Endodermal cell (in vitro differentiated cells): ENCODE data around the gene CMSS1. TPM values are rescaled to one million over a fixed set of nuclear protein-coding genes. Genes with fewer than 3 reads are reported as not detected.
A peak's percentile ranks its signal among the peaks of the same experiment; 100 is the strongest.

Source experiments
- DNase-seq: peaks from one replicate; pipeline ENCODE4 v3.0.0-alpha.2; 2017
- H3K27ac ChIP-seq: 2 replicates; pipeline ENCODE4 v1.5.1; 2013; ENCODE audit warnings: mild to moderate bottlenecking, low read depth, low read length, moderate library complexity
- H3K27me3 ChIP-seq: 2 replicates; pipeline ENCODE4 v1.6.1; 2013; ENCODE audit warnings: mild to moderate bottlenecking, low read length, moderate library complexity; ENCODE audit not compliant: insufficient read depth, control insufficient read depth, poor library complexity, severe bottlenecking
- H3K36me3 ChIP-seq: 2 replicates; pipeline ENCODE4 v1.7.0; 2013; ENCODE audit warnings: mild to moderate bottlenecking, low read length, moderate library complexity; ENCODE audit not compliant: control insufficient read depth, insufficient read depth
- H3K4me1 ChIP-seq: one replicate; pipeline ENCODE4 v1.7.0; 2013; ENCODE audit warnings: low read length; ENCODE audit not compliant: control insufficient read depth, insufficient read depth
- H3K4me3 ChIP-seq: 2 replicates; pipeline ENCODE4 v1.5.1; 2013; ENCODE audit warnings: mild to moderate bottlenecking, low read length, moderate library complexity
- H3K9ac ChIP-seq: 2 replicates; pipeline ENCODE4 v1.6.1; 2013; ENCODE audit warnings: mild to moderate bottlenecking, low read length, moderate library complexity; ENCODE audit not compliant: poor library complexity, severe bottlenecking; ENCODE audit errors: extremely low read depth
- H3K9me3 ChIP-seq: 2 replicates; pipeline ENCODE4 v1.6.1; 2013; ENCODE audit warnings: mild to moderate bottlenecking, low read length, moderate library complexity; ENCODE audit not compliant: control insufficient read depth
- H3K27ac Mint-ChIP-seq: 2 replicates; pipeline ENCODE4 v1.8.0; 2020; ENCODE audit warnings: mixed read lengths
- H3K27me3 Mint-ChIP-seq: 2 replicates; pipeline ENCODE4 v1.8.0; 2021; ENCODE audit warnings: mild to moderate bottlenecking, mixed read lengths; ENCODE audit not compliant: insufficient read depth
- H3K36me3 Mint-ChIP-seq: 2 replicates; pipeline ENCODE4 v1.8.0; 2020; ENCODE audit warnings: low read depth, mixed read lengths
- H3K4me1 Mint-ChIP-seq: 2 replicates; pipeline ENCODE4 v1.8.0; 2020; ENCODE audit warnings: mixed read lengths
- H3K4me3 Mint-ChIP-seq: 2 replicates; pipeline ENCODE4 v1.8.0; 2020; ENCODE audit warnings: mild to moderate bottlenecking, moderate library complexity, mixed read lengths
- H3K9me3 Mint-ChIP-seq: 2 replicates; pipeline ENCODE4 v1.8.0; 2020; ENCODE audit warnings: mild to moderate bottlenecking, mixed read lengths
- WGBS, 2 experiments: methylation state at CpG; one replicate each; pipeline versions ENCODE4 v1.1.5 to v1.1.7; 2013; ENCODE audit warnings: missing lambda C conversion rate in 2 of 2, mixed read lengths in 1 of 2; ENCODE audit not compliant: insufficient coverage in 1 of 2, insufficient read length in 1 of 2; 5-methylcytosine and 5-hydroxymethylcytosine counted together
- total RNA-seq, 2 donors: library from RNA; stranded (reverse); fragmentation: NEBNext Ultra II Directional in 1 of 2; extraction: Animal tissue kit (Norgen Biotek cat#: 25700) in 1 of 2; gene quantifications; 2 replicates in 1 of 2; 3 replicates in 1 of 2; pipeline ENCODE4 v1.2.1, GENCODE V29; 2021
- TF ChIP-seq, protein P1 (sequence below): fragments of 200-600 bp; sonication (generic); conservative IDR thresholded peaks from 2 replicates; pipeline ENCODE4 v1.5.0; 2021; ENCODE audit warnings: antibody characterized with exemption, mild to moderate bottlenecking

Gene CMSS1
- total RNA-seq, 2 donors from 2014 or later, result 48.5 to 50.8 TPM

DNA sequence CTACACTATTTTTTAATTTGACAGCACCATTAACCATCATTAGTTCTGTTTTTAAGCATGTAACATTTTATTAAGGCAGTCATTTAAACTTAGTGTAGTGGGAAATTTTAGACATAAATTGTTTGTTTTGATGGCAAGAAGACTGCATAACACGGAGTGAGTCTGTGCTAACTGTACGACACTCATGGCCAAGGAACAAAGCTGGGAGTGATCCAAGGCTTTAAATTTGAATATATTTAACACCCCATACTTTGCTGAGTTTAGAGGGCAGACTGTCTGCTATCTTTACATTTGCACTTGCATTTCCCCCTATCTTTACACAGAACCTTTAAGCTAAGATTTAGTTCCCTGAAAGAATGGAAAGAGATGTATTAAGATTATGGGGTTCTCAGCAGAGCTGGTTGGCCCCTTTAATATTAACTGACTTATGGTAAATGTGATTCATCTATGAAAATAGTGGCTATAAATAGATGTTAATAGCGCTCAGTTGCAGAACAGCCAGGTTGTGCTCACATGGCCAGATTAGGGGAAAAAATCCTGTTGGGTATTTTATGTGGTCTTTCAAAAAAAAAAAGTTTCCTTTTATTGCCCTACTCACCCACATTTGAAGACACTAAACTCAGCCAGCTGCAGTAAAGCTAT is 120.7 kb downstream of the CMSS1 start:
- Mint-ChIP-seq H3K27ac (no peak overlapping the region), H3K9me3 (no peaks in the 10 kb centered on the region), H3K4me1 (peaks cover 46% of the 10 kb centered on the region), H3K36me3 (peaks cover 1% of the 10 kb centered on the region), H3K27me3 (no peaks in the 10 kb centered on the region), H3K4me3 (no peak overlapping the region)
- Histone ChIP-seq H3K9ac (no peak overlapping the region), H3K36me3 (no peaks in the 10 kb centered on the region), H3K4me3 (peak overlapping the region; percentile 32), H3K27ac (no peak overlapping the region), H3K4me1 (peaks cover 13% of the 10 kb centered on the region), H3K27me3 (no peaks in the 10 kb centered on the region), H3K9me3 (no peaks in the 10 kb centered on the region)
- TF ChIP-seq, protein P1, sequence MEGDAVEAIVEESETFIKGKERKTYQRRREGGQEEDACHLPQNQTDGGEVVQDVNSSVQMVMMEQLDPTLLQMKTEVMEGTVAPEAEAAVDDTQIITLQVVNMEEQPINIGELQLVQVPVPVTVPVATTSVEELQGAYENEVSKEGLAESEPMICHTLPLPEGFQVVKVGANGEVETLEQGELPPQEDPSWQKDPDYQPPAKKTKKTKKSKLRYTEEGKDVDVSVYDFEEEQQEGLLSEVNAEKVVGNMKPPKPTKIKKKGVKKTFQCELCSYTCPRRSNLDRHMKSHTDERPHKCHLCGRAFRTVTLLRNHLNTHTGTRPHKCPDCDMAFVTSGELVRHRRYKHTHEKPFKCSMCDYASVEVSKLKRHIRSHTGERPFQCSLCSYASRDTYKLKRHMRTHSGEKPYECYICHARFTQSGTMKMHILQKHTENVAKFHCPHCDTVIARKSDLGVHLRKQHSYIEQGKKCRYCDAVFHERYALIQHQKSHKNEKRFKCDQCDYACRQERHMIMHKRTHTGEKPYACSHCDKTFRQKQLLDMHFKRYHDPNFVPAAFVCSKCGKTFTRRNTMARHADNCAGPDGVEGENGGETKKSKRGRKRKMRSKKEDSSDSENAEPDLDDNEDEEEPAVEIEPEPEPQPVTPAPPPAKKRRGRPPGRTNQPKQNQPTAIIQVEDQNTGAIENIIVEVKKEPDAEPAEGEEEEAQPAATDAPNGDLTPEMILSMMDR, result no peak
- no peak for DNase-seq
- 91 to 96% methylated on average over 3 of the region's 3 CpGs for WGBS, 2 experiments

DNA sequence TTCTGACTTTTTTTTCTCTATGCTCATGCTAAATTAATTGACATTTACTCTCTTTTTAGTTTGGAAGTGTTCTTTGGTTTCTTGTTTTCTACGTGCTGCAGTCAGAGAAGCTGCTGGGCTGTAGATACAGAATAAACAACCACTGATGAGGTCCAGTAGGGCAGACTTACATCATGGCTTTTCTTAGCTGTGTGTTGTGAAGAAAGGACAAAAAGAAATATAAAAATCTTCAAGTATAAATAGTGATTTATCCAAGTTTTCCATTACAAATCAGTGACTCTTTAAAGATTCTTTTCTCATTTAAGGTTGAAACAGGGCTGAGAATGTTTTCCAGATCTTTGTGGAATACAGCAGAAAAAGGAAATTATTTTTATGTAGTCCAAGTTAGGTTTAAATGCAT is 122.2 kb downstream of the CMSS1 start:
- DNase-seq, result no peak
- H3K9me3 ChIP-seq, result no peaks in the 10 kb centered on the region
- Mint-ChIP-seq H3K4me3 (no peak overlapping the region), H3K27me3 (no peaks in the 10 kb centered on the region), H3K4me1 (peaks cover 45% of the 10 kb centered on the region), H3K36me3 (peaks cover 1% of the 10 kb centered on the region), H3K9me3 (no peaks in the 10 kb centered on the region), H3K27ac (no peak overlapping the region)
- peaks cover 16% of the 10 kb centered on the region for H3K4me1 ChIP-seq
- TF ChIP-seq, protein P1, result no peak
- no peaks in the 10 kb centered on the region for H3K36me3 ChIP-seq
- no peak overlapping the region for H3K9ac ChIP-seq
- no peak overlapping the region for H3K4me3 ChIP-seq
- WGBS, 2 experiments, result 90% methylated on average over 1 of the region's 1 CpG; no CpG with 5 or more reads in 1 of the 2 experiments
- no peaks in the 10 kb centered on the region for H3K27me3 ChIP-seq
- no peak overlapping the region for H3K27ac ChIP-seq

DNA sequence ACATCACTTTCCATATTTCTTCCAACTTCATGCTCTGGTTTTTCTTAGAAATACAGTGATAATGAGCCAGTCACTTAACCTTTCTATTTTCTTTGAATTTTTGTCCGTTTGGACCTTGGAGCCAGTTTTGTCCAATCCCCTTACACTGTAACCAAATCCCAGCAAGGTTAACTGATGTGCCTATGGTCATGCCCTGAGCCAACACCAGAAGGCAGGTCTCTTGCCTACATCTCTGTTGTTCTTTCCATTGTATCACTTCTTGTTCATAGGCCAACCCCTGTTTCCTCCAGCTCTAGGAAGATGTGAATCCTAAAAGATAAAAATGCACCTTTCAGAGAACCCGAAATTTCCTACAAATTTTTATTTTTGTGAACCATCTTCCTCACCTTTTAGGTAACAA is 122.7 kb downstream of the CMSS1 start:
- peaks cover 19% of the 10 kb centered on the region for H3K4me1 ChIP-seq
- WGBS, 2 experiments, result 89 to 90% methylated on average over 2 of the region's 2 CpGs
- TF ChIP-seq, protein P1, result no peak
- Mint-ChIP-seq H3K27ac (no peak overlapping the region), H3K27me3 (no peaks in the 10 kb centered on the region), H3K9me3 (no peaks in the 10 kb centered on the region), H3K4me3 (no peak overlapping the region), H3K4me1 (peaks cover 45% of the 10 kb centered on the region), H3K36me3 (peaks cover 1% of the 10 kb centered on the region)
- no peak overlapping the region for H3K4me3 ChIP-seq
- no peaks in the 10 kb centered on the region for H3K9me3 ChIP-seq
- no peak overlapping the region for H3K27ac ChIP-seq
- H3K27me3 ChIP-seq, result no peaks in the 10 kb centered on the region
- H3K36me3 ChIP-seq, result no peaks in the 10 kb centered on the region
- no peak for DNase-seq
- H3K9ac ChIP-seq, result no peak overlapping the region
